Fibroblast of pulmonary artery (primary cell): ENCODE measurements around the gene CACNA2D3.

Experiments
- DNase-seq: peaks from one replicate; pipeline ENCODE4 v3.0.0-alpha.2; 2010; ENCODE audit warnings: low read depth
- H3K4me3 ChIP-seq: replicated peaks from 2 replicates; pipeline ENCODE4 v1.5.1; 2011; ENCODE audit warnings: low read depth, mild to moderate bottlenecking, control low read depth, low read length, moderate library complexity
- CTCF ChIP-seq: IDR thresholded peaks from 2 replicates; pipeline ENCODE4 v1.5.1; 2011; ENCODE audit warnings: mild to moderate bottlenecking, control low read depth, low read length, inconsistent platforms; ENCODE audit errors: missing control alignments

The CACNA2D3 gene

GRCh38 chr3:54366007-54366750 lies 243.8 kb downstream of the CACNA2D3 start:
- no peak for DNase-seq
- H3K4me3 ChIP-seq, result no peak overlapping the region
- TF ChIP-seq CTCF, result no peak

GRCh38 chr3:54366839-54367238 lies 244.5 kb downstream of the CACNA2D3 start:
- DNase-seq, result no peak
- H3K4me3 ChIP-seq, result no peak overlapping the region
- TF ChIP-seq CTCF, result no peak

- no peak for DNase-seq
- no peak overlapping the region for H3K4me3 ChIP-seq
- no peak for TF ChIP-seq CTCF
These were observed 249.9 kb downstream of the CACNA2D3 start for GRCh38 chr3:54372232-54372631.

GRCh38 chr3:54374214-54374852 lies 252.0 kb downstream of the CACNA2D3 start:
- TF ChIP-seq CTCF, result peak; percentile 54
- H3K4me3 ChIP-seq, result no peak overlapping the region
- DNase-seq, result peak; percentile 29

GRCh38 chr3:54376142-54376807 lies 253.9 kb downstream of the CACNA2D3 start:
- TF ChIP-seq CTCF, result no peak
- H3K4me3 ChIP-seq, result no peak overlapping the region
- DNase-seq, result peak; percentile 40

GRCh38 chr3:54376939-54377578 lies 254.7 kb downstream of the CACNA2D3 start:
- no peak overlapping the region for H3K4me3 ChIP-seq
- no peak for TF ChIP-seq CTCF
- peak; percentile 31 for DNase-seq
